ENCODE results near the gene ARHGEF3.
A peak's percentile ranks its signal among the peaks of the same experiment; 100 is the strongest.
"Not testable (repeated sequence)": the region's sequence is repeated elsewhere in the genome, so short reads cannot be mapped to it uniquely, and the experiment has no call there.

The ARHGEF3 gene

GRCh38 chr3:56720849-56721248 is 80.9 kb downstream of the ARHGEF3 start:
- DNase-seq, result no peak

GRCh38 chr3:56718809-56719208 is 82.9 kb downstream of the ARHGEF3 start:
- not testable (repeated sequence) for DNase-seq

- no peak for DNase-seq
Observed at GRCh38 chr3:56711344-56711743, 90.4 kb downstream of the ARHGEF3 start.

GRCh38 chr3:56707412-56707811 is 94.3 kb downstream of the ARHGEF3 start:
- peak; percentile 11 for DNase-seq

GRCh38 chr3:56706629-56707028 is 95.1 kb downstream of the ARHGEF3 start:
- DNase-seq, result no peak

GRCh38 chr3:56704706-56705105 is 97.0 kb downstream of the ARHGEF3 start:
- DNase-seq, result no peak

GRCh38 chr3:56702490-56703315 is 99.0 kb downstream of the ARHGEF3 start:
- DNase-seq, result peak; percentile 30

- DNase-seq, result no peak
Observed at GRCh38 chr3:56700151-56700550, 101.6 kb downstream of the ARHGEF3 start.

- DNase-seq, result no peak
Observed at GRCh38 chr3:56694867-56695683, 106.7 kb downstream of the ARHGEF3 start.

- DNase-seq, result peak; percentile 35
Observed at GRCh38 chr3:56693750-56694149, 108.0 kb downstream of the ARHGEF3 start.

- peak; percentile 41 for DNase-seq
Observed at GRCh38 chr3:56692520-56693433, 109.0 kb downstream of the ARHGEF3 start.

- not testable (repeated sequence) for DNase-seq
Observed at GRCh38 chr3:56692001-56692365, 109.8 kb downstream of the ARHGEF3 start.

- DNase-seq, result no peak
Observed at GRCh38 chr3:56691165-56692000, 110.4 kb downstream of the ARHGEF3 start.

- DNase-seq, result no peak
Observed at GRCh38 chr3:56689303-56689702, 112.4 kb downstream of the ARHGEF3 start.

GRCh38 chr3:56688191-56688590 is 113.6 kb downstream of the ARHGEF3 start:
- no peak for DNase-seq

GRCh38 chr3:56684029-56684428 is 117.7 kb downstream of the ARHGEF3 start:
- DNase-seq, result no peak

GRCh38 chr3:56683122-56683817 is 118.5 kb downstream of the ARHGEF3 start, which contains the start of gene TASOR:
Gene TASOR, minus strand, starts transcription at chr3:56683265. Its CDS starts 259 bp downstream, at chr3:56683006.
- peak; percentile 88 for DNase-seq

- DNase-seq, result peak; percentile 72
Observed at GRCh38 chr3:56682462-56683121, 119.2 kb downstream of the ARHGEF3 start.

- no peak for DNase-seq
Observed at GRCh38 chr3:56681984-56682461, 119.7 kb downstream of the ARHGEF3 start.

- no peak for DNase-seq
Observed at GRCh38 chr3:56680054-56680580, 121.6 kb downstream of the ARHGEF3 start.

Data from CD4-positive, alpha-beta T cell treated with Interferon gamma for 1 hour (primary cell).